Bronchial epithelial cell (primary cell): ENCODE data around the gene MRM2. TPM values are rescaled to one million over a fixed set of nuclear protein-coding genes. Genes with fewer than 3 reads are reported as not detected.

ENCODE experiments used
- DNase-seq: peaks from one replicate; pipeline ENCODE4 v3.0.0-alpha.2; 2010; ENCODE audit warnings: low read depth
- FAIRE-seq: peaks from 2 replicates; lab custom pipeline; 2011; peaks lifted over from hg19 to GRCh38; lab: Jason Lieb, UNC
- H3K27me3 ChIP-seq: 2 replicates; pipeline ENCODE4 v1.5.1; 2011; ENCODE audit warnings: low read length; ENCODE audit not compliant: control insufficient read depth, insufficient read depth
- H3K36me3 ChIP-seq: 2 replicates; pipeline ENCODE4 v1.5.1; 2011; ENCODE audit warnings: low read length; ENCODE audit not compliant: control insufficient read depth, insufficient read depth
- H3K4me3 ChIP-seq: 2 replicates; pipeline ENCODE4 v1.5.1; 2011; ENCODE audit warnings: mild to moderate bottlenecking, low read depth, low read length, control low read depth
- CTCF ChIP-seq: IDR thresholded peaks from 2 replicates; pipeline ENCODE4 v1.5.1; 2011; ENCODE audit warnings: mild to moderate bottlenecking, moderate library complexity, low read length, control low read depth, inconsistent platforms; ENCODE audit not compliant: insufficient read depth, severe bottlenecking
- total RNA-seq: library from RNA; depleted of rRNA; stranded (reverse); fragments of >200 nt; gene quantifications from 2 replicates; pipeline ENCODE4 v1.2.1, GENCODE V29; 2014

The MRM2 gene
- total RNA-seq, 1 donor from 2014 or later: 21.1 TPM

- H3K36me3 ChIP-seq: peaks cover 2% of the 10 kb centered on the region
- FAIRE-seq: no peak
- no peak for DNase-seq
- no peak for TF ChIP-seq CTCF
- H3K27me3 ChIP-seq: no peaks in the 10 kb centered on the region
- no peak overlapping the region for H3K4me3 ChIP-seq
These were observed 11.0 kb upstream of the MRM2 start for GRCh38 chr7:2253021-2253420.

GRCh38 chr7:2251841-2252771 is 10.1 kb upstream of the MRM2 start:
- H3K4me3 ChIP-seq: no peak overlapping the region
- peaks cover 2% of the 10 kb centered on the region for H3K36me3 ChIP-seq
- DNase-seq: no peak
- H3K27me3 ChIP-seq: no peaks in the 10 kb centered on the region
- FAIRE-seq: no peak
- no peak for TF ChIP-seq CTCF

- H3K4me3 ChIP-seq: no peak overlapping the region
- H3K27me3 ChIP-seq: no peaks in the 10 kb centered on the region
- no peaks in the 10 kb centered on the region for H3K36me3 ChIP-seq
- TF ChIP-seq CTCF: no peak
- no peak for FAIRE-seq
- DNase-seq: no peak
These were observed 9.4 kb upstream of the MRM2 start for GRCh38 chr7:2251381-2251780.

- DNase-seq (no peak), FAIRE-seq (no peak)
- no peak overlapping the region for H3K4me3 ChIP-seq
- no peaks in the 10 kb centered on the region for H3K27me3 ChIP-seq
- no peak for TF ChIP-seq CTCF
- H3K36me3 ChIP-seq: no peaks in the 10 kb centered on the region
These were observed 7.8 kb upstream of the MRM2 start for GRCh38 chr7:2249744-2250323.

- FAIRE-seq: no peak
These were observed 7.1 kb upstream of the MRM2 start for GRCh38 chr7:2248984-2249694.

More at GRCh38 chr7:2248984-2249694, 7.1 kb upstream of the MRM2 start:
- Histone ChIP-seq H3K4me3 (no peak overlapping the region), H3K27me3 (no peaks in the 10 kb centered on the region), H3K36me3 (no peaks in the 10 kb centered on the region)
- DNase-seq: peak; percentile 54
- TF ChIP-seq CTCF: no peak
